ENCODE results near the gene LIPH.
"Not testable (repeated sequence)": the region's sequence is repeated elsewhere in the genome, so short reads cannot be mapped to it uniquely, and the experiment has no call there.

LIPH gene

GRCh38 chr3:185489462-185489861 is 62.9 kb downstream of the LIPH start:
- DNase-seq (ENCODE audit: low read depth in 1 of 2, low spot score in 1 of 2): no peak

- DNase-seq (ENCODE audit: low read depth in 1 of 2, low spot score in 1 of 2): no peak
Observed at GRCh38 chr3:185488465-185488864, 63.9 kb downstream of the LIPH start.

- DNase-seq (ENCODE audit: low read depth in 1 of 2, low spot score in 1 of 2): no peak
Observed at GRCh38 chr3:185486394-185486793, 66.0 kb downstream of the LIPH start.

- DNase-seq (ENCODE audit: low read depth in 1 of 2, low spot score in 1 of 2): no peak
Observed at GRCh38 chr3:185484296-185484695, 68.1 kb downstream of the LIPH start.

GRCh38 chr3:185479373-185479945 is 72.9 kb downstream of the LIPH start:
- DNase-seq (ENCODE audit: low read depth in 1 of 2, low spot score in 1 of 2): no peak

- no peak for DNase-seq (ENCODE audit: low read depth in 1 of 2, low spot score in 1 of 2)
Observed at GRCh38 chr3:185477316-185477715, 75.1 kb downstream of the LIPH start.

GRCh38 chr3:185474922-185475321 is 77.5 kb downstream of the LIPH start:
- DNase-seq (ENCODE audit: low read depth in 1 of 2, low spot score in 1 of 2): not testable (repeated sequence)

- no peak for DNase-seq (ENCODE audit: low read depth in 1 of 2, low spot score in 1 of 2)
Observed at GRCh38 chr3:185473290-185473815, 79.0 kb downstream of the LIPH start.

- no peak for DNase-seq (ENCODE audit: low read depth in 1 of 2, low spot score in 1 of 2)
Observed at GRCh38 chr3:185470323-185470722, 82.1 kb downstream of the LIPH start.

GRCh38 chr3:185469542-185469941 is 82.8 kb downstream of the LIPH start:
- no peak for DNase-seq (ENCODE audit: low read depth in 1 of 2, low spot score in 1 of 2)

- not testable (repeated sequence) for DNase-seq (ENCODE audit: low read depth in 1 of 2, low spot score in 1 of 2)
Observed at GRCh38 chr3:185466123-185466522, 86.3 kb downstream of the LIPH start.

GRCh38 chr3:185465471-185465870 is 86.9 kb downstream of the LIPH start:
- no peak for DNase-seq (ENCODE audit: low read depth in 1 of 2, low spot score in 1 of 2)

- DNase-seq (ENCODE audit: low read depth in 1 of 2, low spot score in 1 of 2): no peak
Observed at GRCh38 chr3:185460719-185461350, 91.6 kb downstream of the LIPH start.

GRCh38 chr3:185460309-185460708 is 92.1 kb downstream of the LIPH start:
- no peak for DNase-seq (ENCODE audit: low read depth in 1 of 2, low spot score in 1 of 2)

GRCh38 chr3:185457376-185457775 is 95.0 kb downstream of the LIPH start:
- no peak for DNase-seq (ENCODE audit: low read depth in 1 of 2, low spot score in 1 of 2)

Data from activated T-helper 1 cell treated with anti-CD3 and anti-CD28 coated beads, Interleukin-2, amount 50 U/mL, for 16 hours (primary cell).